Left hindlimb (tissue), 1 donor: Measurements from ENCODE around the gene PXYLP1.

Experiments
- DNase-seq: peaks from one replicate; pipeline ENCODE4 v3.0.0-alpha.2; 2018

PXYLP1 gene

DNA sequence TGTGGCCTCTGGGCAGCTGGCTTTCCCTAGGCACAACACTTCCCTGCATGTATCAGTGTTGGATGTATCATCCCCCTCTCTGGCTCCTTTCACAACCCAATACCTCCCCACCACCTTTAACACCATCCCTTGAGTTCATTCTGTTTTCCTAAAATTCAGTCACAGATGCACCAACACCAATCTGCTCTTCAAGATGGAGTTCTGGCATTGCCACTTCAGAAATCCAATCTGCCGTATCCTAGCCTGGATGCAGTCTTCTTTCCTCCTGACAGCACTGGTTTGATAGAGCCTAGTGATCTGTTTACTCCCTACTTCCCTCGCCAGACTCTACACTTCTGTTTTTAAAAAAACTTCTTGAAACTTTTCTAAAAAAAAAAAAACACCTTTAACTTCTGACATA is 21.7 kb downstream of the PXYLP1 start:
- no peak for DNase-seq

DNA sequence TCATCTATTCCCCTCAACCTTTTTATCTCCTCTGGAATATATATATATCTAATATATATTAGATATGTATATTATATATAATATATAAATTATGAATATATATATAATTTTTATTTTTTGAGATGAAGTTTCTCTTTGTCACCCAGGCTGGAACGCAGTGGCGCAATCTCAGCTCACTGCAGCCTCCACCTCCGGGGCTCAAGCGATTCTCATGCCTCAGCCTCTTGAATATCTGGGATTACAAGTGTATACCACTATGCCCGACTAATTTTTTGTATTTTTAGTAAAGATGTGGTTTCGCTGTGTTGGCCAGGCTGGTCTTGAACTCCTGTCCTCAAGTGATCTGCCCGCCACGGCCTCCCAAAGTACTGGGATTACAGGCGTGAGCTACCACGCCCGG is 22.2 kb downstream of the PXYLP1 start:
- no peak for DNase-seq

GRCh38 chr3:141255137-141255845 is 23.7 kb downstream of the PXYLP1 start:
- no peak for DNase-seq

DNA sequence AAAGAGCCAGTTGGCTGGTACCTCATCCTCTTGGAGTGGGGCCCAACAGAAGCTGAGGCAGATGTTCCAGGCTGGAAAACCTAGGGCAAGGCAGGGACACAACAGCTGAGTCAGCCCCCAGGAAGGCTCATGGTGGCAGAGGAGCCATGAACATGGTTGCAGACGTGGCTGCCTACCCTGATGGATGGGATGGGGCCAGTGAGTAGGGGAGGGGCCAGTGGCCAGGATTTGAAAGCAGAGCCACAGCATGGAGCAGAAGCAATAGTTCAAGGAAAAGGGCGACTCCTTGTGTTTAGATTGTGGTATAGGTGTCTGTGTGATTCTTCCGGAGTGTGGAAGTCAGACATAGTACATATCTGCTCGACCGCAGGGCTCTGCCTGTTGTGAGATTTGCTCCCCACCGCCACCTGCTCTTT is 24.2 kb downstream of the PXYLP1 start:
- DNase-seq = peak; percentile 51

DNA sequence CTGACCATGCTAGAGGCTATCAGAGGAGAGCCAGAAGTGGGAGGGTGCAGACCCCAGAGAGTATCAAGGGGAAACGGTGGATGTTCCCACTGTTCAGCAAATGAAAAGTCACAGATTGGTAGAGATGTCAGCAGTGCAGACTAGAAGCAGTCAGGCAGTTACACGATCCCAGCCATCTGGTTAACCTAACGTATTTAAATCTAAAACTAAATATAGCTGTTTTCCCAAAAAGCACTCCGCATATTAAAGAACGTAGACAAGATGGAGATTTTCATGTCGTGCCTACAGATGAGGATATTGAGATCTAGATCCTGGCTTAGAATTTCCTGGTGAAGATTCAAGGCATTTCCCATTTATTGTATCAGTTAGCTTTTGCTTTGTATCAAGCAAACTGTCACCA is 25.2 kb downstream of the PXYLP1 start:
- no peak for DNase-seq

- no peak for DNase-seq
These were observed 26.3 kb downstream of the PXYLP1 start for GRCh38 chr3:141257961-141258360.

GRCh38 chr3:141258973-141259372 is 27.3 kb downstream of the PXYLP1 start:
- no peak for DNase-seq

GRCh38 chr3:141259821-141260629 is 28.4 kb downstream of the PXYLP1 start:
- no peak for DNase-seq

DNA sequence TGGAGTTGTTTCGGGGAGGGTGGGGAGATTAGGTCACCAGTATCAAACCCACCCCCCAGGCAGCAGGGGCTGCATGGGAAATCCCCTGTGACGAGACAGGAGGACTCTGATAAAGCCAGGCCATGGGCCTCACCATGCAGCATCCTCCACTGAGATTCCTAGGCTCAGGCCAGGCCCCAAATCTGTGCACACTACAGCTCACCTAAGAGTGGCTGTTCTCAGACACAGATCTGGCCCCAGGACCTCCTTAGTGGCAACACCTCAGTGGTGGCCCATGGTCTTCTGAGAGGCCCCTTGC is 29.0 kb downstream of the PXYLP1 start:
- no peak for DNase-seq

DNA sequence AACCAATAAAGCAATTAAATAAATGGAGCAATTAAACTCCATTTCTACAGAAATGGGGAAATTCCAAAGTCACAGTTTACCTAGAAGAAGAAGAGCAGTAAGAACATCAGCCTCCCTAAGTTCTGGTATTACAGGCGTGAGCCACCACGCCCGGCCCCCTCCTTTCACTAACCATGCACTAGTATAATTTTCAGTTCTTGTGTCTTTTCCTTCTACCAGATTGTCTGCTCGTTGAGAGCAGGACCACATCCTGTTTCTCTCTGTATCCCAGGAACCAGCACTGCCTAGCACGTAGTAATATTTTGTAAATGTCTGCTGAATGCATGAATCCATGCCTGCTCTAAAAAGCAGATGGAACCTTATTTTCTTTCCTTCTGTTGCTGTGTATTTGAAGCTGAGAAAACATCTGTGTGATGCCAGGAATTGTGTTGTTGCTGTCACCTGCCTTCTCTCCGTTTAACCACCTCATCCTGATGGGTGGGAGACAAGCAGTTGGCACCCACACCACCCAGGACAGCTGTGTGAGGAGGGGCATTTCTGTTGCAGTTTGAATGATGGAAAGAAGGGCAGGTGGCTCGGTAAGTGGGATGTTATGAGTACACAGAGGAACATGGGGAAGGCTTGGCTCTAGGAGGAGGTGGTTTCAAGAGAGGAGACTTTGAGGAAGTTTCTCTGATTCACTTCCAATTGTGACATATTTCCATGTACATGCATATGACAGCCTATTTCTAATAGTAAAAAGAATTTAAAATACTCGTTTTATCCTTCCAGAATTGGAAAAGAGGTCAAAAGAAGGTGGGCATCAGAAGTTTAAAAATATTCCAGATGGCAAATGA is 30.1 kb downstream of the PXYLP1 start:
- no peak for DNase-seq

GRCh38 chr3:141262308-141262705 is 30.7 kb downstream of the PXYLP1 start:
- no peak for DNase-seq

GRCh38 chr3:141266186-141266585 is 34.6 kb downstream of the PXYLP1 start:
- DNase-seq = no peak

GRCh38 chr3:141266797-141267555 is 35.4 kb downstream of the PXYLP1 start:
- no peak for DNase-seq

DNA sequence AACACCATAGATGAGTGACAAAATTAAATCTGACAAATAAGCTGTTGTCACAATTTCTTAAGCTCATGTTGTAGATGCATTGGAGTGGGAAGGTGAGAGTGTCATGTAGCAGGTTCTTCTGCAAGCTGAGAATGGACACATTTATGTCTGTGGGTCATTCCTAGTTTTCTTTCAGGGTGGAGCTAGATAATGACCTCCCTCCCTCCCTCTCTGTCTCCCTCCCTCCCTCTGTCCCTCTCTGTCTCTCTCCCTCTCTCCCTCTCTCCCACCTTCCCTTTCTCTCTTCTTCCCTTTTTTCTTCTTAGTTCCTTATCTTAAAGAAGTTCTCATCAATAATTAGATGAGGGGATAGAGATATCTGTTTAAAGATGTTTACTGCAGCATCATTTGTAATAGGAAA is 36.0 kb downstream of the PXYLP1 start:
- DNase-seq = no peak

DNA sequence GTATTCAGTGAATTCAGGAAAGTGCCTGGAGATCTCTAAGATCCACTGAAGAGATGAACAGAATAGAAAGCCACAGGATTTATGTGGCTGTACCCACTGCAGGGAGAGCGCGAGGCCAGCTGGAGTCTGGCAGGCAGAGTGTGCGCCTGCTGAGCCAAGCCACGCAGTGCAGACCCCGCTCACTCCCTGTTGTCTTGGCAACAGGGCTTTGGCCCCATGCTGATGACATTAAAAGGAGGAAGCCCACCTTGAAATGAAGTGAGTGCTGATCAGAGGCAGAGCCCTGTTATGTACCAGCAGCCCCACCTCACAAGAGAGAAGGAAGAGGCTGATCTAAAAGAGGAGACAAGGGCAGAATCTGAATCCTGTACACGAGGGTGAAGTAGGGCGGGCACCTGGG is 36.7 kb downstream of the PXYLP1 start:
- no peak for DNase-seq

DNA sequence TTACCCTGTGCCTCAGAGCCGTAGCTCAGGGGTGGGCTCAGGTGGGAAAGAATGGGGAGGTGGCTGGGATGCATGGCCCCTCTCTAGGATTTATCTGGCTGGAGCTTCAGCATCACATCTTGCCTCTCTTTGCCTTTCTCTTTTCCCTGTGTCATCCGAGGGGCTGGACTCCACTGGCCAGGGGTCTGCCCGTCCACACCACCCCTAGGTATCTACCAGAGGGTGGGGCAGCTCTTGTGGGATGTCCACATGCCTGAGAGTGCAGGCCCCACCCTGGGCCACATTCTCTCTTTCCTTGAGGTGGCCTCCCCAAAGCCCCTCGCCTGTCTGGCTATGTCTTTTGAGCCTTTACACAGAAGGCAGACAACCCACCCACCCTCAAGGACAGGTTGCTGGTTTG is 37.2 kb downstream of the PXYLP1 start:
- no peak for DNase-seq

DNA sequence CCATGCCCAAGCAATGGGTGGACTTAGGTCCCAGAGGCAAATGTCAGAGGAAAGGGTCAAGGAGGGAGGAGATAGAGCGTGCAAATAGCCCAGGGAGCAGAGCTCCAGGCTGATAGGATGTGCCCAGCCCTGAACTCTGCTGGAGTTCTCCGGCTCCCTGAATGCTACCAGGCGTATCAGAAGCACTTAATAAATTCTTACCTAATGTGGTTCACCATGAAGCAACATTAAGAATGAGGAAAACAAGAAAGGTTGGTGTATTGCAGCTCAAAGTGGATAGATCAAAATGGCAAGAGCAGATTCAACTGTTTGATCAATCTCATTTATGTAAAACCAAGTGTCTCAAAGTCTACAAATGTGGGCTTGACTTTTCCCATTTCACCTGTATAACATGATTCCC is 38.3 kb downstream of the PXYLP1 start:
- DNase-seq = no peak

DNA sequence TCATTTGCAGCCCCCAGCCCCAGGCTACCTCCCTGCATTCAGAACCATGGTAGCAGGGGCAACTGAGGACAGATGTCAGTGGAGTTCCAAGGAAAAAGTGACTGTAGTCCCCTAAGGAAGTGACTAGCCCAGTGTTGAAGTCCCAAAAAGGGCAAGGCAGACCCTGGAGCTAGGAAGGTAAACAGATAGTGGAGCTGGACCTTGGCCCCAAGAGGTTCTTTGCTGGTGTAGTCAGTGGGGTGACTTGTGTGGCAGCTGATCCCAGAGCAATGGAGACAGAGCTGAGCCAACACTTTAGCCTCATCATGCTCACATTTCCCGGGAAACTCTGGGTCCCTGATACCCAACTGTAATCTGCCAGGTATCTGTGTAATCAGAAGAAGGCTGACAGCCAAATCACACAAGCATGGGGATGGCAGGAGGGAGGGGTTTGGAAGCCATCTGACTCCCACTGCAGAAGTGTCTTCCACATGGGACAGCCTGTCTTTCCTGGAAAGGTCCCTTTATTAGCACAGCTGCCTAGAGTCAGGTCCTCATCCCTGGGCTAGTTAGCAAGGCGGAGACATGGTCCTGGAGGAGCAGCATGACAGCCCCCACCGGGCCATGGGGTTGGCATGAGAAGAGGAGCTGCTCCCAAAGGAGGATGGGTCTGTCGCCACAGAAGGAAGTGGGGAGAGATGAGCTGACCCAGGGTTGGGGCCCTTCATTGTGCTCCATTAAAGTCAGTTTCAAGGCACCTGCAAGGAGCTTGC is 39.8 kb downstream of the PXYLP1 start:
- no peak for DNase-seq

- no peak for DNase-seq
These were observed 41.5 kb downstream of the PXYLP1 start for GRCh38 chr3:141272906-141273662.

DNA sequence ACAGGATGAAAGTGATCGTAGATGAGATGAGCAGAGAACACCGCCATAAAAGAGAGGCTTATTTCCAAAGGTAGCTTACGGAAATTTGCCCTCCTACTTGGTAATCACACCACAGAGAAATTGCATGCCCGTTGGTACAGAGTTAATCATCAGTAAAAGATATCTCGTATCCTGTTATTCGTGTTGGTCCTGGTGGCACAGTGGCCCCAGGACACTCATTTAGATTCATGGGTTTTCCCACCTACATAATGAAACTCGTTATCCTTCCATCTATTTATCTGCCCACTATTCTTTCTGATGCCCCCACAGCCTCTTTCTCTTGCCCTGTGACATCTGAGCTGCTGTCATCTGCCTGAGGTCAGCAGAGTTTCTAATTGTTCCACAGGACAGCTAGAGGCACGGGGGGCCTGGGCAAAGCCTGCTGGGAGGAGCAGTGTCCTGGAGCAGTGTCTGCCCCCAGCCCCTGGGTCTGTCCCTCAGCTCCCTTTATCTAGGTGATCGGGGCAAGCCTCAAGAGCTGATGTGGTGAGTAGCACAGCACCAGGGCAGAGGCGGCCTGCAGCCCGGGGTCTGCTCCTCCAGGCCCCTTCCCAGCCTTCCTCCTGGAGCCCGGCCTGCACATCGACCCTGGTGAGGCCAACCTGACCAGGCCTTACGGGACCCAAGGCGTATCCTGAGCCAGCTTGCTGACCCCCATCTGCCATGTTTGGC is 42.2 kb downstream of the PXYLP1 start:
- no peak for DNase-seq
